ENCODE measurements around the gene SAMD8.

DNA sequence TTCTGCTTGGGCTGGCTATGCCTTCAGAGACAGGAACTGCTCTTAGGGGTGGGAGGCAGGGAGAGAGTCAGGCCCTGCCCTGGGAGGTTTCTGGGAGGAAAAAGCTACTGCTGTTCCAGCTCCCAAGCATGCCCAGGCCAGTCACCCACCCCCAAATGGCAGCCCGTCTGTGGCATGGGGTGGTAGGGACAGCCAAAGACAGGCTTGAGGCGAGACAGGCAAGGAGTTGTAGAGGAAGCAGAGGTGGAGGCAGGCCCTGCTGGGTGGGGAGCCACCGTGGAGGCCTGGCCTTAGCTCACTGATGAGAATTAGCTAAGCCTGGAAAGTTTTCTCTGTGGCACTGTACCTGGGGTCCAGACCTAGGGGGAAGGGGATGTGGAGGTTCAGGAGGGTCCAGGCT is 6.6 kb upstream of the SAMD8 start:
- TF ChIP-seq CTCF (IDR thresholded peaks at IDR 0.05; ENCODE audit: insufficient read depth, low read length, poor library complexity, severe bottlenecking): no peak
- no peak for TF ChIP-seq EZH2phosphoT487 (conservative IDR thresholded peaks at IDR 0.05; ENCODE audit: low read length)
